Neuron (in vitro differentiated cells): ENCODE measurements around the gene DRAXIN.

Experiments used
- H2AFZ ChIP-seq: one replicate; pipeline ENCODE4 v1.6.1; 2013; ENCODE audit warnings: low read depth, mild to moderate bottlenecking, inconsistent platforms, low read length, moderate library complexity
- H3K27me3 ChIP-seq: one replicate; pipeline ENCODE4 v1.6.1; 2013; ENCODE audit warnings: low read length; ENCODE audit not compliant: insufficient read depth
- H3K36me3 ChIP-seq: one replicate; pipeline ENCODE4 v1.6.1; 2013; ENCODE audit warnings: low read length; ENCODE audit not compliant: insufficient read depth
- H3K4me1 ChIP-seq: one replicate; pipeline ENCODE4 v1.6.1; 2013; ENCODE audit warnings: low read length; ENCODE audit not compliant: insufficient read depth
- H3K4me3 ChIP-seq: 2 replicates; pipeline ENCODE4 v1.5.1; 2013; ENCODE audit warnings: mild to moderate bottlenecking, low read length, moderate library complexity
- H3K9me3 ChIP-seq: one replicate; pipeline ENCODE4 v1.6.1; 2013; ENCODE audit warnings: low read length

The DRAXIN gene

GRCh38 chr1:11714831-11715575 lies 23.5 kb downstream of the DRAXIN start:
- Histone ChIP-seq H3K27me3 (no peaks in the 10 kb centered on the region), H2AFZ (no peak overlapping the region), H3K36me3 (peaks cover 62% of the 10 kb centered on the region), H3K9me3 (no peaks in the 10 kb centered on the region), H3K4me1 (no peaks in the 10 kb centered on the region), H3K4me3 (no peak overlapping the region)

DNA sequence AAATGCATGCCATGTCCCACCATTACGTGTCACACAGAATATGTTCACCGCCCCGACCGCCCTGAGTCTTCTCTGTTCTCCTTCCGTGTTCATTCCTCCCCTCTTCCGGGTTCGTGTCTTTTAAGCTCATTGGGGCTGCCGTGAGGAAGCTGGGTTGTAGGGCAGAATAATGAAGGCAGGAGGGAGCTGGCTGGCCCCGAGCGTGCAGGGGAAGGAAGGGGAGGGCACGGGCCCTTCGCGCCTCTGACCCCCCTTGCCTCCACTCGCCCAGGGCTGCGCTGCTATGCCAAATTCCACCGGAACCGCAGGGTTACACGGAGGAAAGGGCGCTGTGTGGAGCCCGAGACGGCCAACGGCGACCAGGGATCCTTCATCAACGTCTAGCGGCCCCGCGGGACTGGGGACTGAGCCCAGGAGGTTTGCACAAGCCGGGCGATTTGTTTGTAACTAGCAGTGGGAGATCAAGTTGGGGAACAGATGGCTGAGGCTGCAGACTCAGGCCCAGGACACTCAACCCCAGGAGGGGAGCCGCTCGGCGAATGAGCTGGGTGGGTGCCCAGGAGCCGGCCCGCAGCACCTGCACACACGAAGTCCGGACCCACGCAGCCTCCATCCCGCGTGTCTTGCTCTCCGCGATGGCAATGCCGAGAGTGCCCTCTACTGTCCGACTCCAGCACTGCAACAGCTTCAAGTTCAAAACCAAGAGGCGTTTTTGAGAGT lies 28.0 kb downstream of the DRAXIN start:
- Histone ChIP-seq H3K4me3 (no peak overlapping the region), H3K27me3 (no peaks in the 10 kb centered on the region), H3K4me1 (no peaks in the 10 kb centered on the region), H3K36me3 (peaks cover 57% of the 10 kb centered on the region), H3K9me3 (no peaks in the 10 kb centered on the region), H2AFZ (no peak overlapping the region)

DNA sequence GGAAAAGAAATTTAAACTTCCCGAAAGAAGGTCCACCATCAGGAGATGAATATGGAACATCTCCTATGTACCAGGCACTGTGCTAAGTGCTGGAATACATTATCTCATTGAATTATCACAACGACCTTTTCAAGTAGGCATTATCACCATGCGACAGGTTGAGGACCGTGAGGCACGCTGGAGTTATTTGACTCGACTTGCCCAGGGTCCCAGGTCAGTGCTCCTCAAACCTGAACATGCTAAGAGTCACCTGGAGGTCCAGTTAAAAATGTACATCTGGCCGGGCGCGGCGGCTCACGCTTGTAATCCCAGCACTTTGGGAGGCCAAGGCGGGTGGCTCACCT lies 28.5 kb downstream of the DRAXIN start:
- H3K36me3 ChIP-seq: peaks cover 53% of the 10 kb centered on the region
- H2AFZ ChIP-seq: no peak overlapping the region

DNA sequence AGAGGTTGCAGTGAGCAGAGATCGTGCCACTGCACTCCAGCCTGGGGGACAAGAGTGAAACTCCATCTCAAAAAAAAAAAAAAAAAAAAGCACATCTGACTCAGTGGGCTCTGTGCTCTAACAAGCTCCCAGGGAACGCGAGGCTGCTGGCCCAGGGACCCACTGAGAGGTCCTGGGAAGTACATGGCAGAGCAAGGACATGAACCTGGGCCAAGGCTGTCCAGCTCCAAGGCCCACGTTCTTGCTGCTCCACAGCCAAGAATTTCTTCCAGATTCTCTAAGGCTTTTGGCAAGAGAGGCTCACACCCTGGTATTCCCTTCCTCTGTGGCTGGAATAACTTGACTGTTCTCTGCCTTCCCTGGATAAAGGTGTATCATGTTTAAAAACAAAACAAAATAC lies 29.0 kb downstream of the DRAXIN start:
- Histone ChIP-seq H3K4me3 (no peak overlapping the region), H3K36me3 (peaks cover 48% of the 10 kb centered on the region), H3K9me3 (no peaks in the 10 kb centered on the region), H3K27me3 (no peaks in the 10 kb centered on the region), H2AFZ (no peak overlapping the region), H3K4me1 (no peaks in the 10 kb centered on the region)

More for the DNA sequence above, 28.5 kb downstream of the DRAXIN start:
- no peaks in the 10 kb centered on the region for H3K4me1 ChIP-seq
- no peak overlapping the region for H3K4me3 ChIP-seq
- no peaks in the 10 kb centered on the region for H3K27me3 ChIP-seq
- no peaks in the 10 kb centered on the region for H3K9me3 ChIP-seq

DNA sequence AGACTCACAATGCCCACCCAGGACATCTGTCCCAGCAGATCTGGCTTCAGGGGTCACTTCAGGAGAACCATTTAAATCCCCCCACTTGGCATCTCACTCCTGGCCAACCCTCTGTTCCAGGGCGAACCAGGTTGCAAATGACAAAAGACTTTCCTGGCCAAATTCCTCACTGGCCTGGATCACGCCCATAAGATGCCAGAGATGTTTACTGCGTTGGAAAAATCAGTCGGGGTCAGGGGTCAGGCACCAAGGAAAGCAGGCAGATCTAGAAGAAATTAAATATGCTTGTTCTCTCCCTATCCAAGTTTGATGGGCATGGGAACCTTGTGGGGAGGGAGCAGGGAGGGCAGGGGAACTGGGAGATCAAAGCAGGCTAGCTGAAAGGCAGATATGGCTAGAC lies 29.8 kb downstream of the DRAXIN start:
- Histone ChIP-seq H3K4me1 (no peaks in the 10 kb centered on the region), H3K36me3 (peaks cover 45% of the 10 kb centered on the region), H3K9me3 (no peaks in the 10 kb centered on the region), H3K4me3 (no peak overlapping the region), H2AFZ (no peak overlapping the region), H3K27me3 (no peaks in the 10 kb centered on the region)

DNA sequence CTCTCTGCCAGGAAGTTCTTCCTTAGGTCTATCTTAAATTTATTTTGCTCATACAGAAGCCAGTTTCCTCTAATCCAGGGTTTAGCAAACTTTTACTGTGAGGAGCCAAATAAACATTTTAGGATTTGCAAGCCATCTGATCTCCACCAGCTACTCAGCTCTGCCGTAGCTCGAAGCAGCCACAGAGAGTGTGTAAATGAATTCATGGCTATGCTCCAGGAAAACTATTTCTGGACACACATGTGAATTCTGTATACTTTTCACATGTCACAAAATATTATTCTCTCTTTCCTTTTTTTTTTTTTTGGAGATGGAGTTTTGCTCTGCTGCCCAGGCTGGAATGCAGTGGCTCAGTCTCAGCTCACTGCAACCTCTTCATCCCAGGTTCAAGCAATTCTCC lies 31.0 kb downstream of the DRAXIN start:
- H3K27me3 ChIP-seq: no peaks in the 10 kb centered on the region
- H3K4me3 ChIP-seq: no peak overlapping the region
- H3K4me1 ChIP-seq: no peaks in the 10 kb centered on the region
- H3K36me3 ChIP-seq: peaks cover 42% of the 10 kb centered on the region
- no peak overlapping the region for H2AFZ ChIP-seq
- no peaks in the 10 kb centered on the region for H3K9me3 ChIP-seq

DNA sequence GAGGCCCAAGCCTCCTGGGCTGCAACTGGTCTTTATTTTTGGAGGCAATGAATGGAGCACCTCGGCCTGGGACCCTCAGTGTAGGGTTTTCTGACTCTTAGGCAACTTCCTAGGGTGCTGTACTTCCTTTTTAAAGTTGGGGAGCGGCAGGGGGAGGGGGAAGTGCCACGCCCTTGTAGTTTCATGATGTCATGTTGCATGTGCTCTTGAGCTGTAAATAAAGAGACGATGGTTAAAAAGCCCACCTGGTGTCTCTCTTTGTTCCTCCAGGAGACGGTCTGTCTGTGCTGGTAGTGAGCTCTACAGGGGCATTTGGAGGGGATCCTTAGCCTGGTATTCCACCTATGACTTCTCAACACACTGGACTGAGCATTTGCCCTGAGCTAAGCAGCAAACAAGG lies 34.1 kb downstream of the DRAXIN start:
- H3K4me3 ChIP-seq: no peak overlapping the region
- no peaks in the 10 kb centered on the region for H3K27me3 ChIP-seq
- no peaks in the 10 kb centered on the region for H3K4me1 ChIP-seq
- H3K36me3 ChIP-seq: peaks cover 29% of the 10 kb centered on the region
- no peaks in the 10 kb centered on the region for H3K9me3 ChIP-seq
- H2AFZ ChIP-seq: no peak overlapping the region

DNA sequence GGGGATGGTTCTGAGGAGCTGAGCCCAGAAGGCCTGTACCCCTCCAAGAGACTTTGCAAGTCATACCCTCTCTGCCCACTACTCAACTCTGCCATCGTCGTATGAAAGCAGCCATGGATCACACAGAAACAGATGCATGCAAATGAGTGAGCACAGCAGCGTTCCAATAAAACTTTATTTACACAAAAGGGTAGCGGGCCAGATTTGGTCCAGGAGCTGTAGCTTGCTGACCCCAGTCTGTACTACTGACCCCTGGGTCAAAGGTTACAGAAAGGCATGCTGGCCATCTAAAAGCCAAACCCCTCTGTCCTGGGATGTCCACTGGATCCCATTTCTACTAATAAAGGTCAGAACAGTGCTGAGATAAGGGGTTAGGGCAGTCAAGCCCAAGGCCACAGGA lies 35.6 kb downstream of the DRAXIN start:
- Histone ChIP-seq H3K4me3 (no peak overlapping the region), H2AFZ (no peak overlapping the region)

DNA sequence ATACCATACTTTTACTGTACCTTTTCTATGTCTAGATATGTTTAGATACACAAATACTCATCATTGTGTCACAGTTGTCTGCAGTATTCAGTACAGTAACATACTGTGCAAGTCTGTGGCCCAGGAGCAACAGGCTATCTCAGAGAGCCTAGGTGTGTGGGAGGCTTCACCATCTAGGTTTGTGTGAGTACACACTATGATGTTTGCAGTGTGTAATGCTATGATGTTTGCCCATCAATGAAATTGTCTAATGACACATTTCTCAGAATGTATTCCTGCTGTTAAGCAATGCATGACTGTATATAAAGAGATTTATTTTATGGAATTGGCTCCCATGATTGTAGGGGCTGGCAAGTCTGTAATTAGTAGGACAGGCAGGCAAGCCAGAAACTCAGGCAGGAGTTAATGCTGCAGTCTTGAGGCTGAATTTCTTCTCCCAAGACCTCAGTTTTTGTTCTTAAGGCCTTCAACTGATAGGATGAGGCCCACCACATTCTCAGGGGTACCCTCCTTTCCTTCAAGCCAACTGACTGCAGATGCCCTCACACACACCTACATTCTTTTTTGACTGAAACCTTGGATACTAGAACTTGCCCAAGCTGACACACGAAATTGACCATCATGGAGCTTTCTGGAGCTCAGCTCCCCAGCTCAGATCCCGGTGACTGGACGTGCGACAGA lies 36.8 kb downstream of the DRAXIN start:
- H3K9me3 ChIP-seq: no peaks in the 10 kb centered on the region
- peaks cover 17% of the 10 kb centered on the region for H3K4me1 ChIP-seq
- no peak overlapping the region for H3K4me3 ChIP-seq
- no peak overlapping the region for H2AFZ ChIP-seq
- no peaks in the 10 kb centered on the region for H3K27me3 ChIP-seq
- H3K36me3 ChIP-seq: peaks cover 9% of the 10 kb centered on the region

More for the DNA sequence above, 35.6 kb downstream of the DRAXIN start:
- Histone ChIP-seq H3K9me3 (no peaks in the 10 kb centered on the region), H3K36me3 (peaks cover 17% of the 10 kb centered on the region), H3K4me1 (peaks cover 7% of the 10 kb centered on the region), H3K27me3 (no peaks in the 10 kb centered on the region)

DNA sequence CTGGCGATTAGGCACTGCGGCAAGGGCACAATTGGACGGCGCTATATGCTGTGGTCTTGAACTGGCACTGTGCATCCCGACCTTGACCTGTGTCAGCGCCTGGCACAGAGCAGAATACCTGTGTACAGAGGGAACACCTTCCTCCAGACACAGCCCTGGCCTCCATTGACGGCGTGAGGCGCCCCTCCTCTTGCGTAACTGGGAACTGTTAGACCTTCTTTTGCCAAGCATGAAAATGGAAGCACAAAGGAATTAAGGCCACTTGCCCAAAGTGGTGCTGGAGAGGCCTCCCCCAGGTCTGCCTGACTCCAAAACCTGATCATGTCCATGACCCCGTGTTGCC lies 37.6 kb downstream of the DRAXIN start:
- H3K4me1 ChIP-seq: peaks cover 17% of the 10 kb centered on the region
- peaks cover 7% of the 10 kb centered on the region for H3K36me3 ChIP-seq
- H3K9me3 ChIP-seq: no peaks in the 10 kb centered on the region
- no peak overlapping the region for H3K4me3 ChIP-seq
- no peak overlapping the region for H2AFZ ChIP-seq
- H3K27me3 ChIP-seq: no peaks in the 10 kb centered on the region

- Histone ChIP-seq H3K9me3 (no peaks in the 10 kb centered on the region), H3K4me1 (peaks cover 17% of the 10 kb centered on the region), H3K36me3 (peaks cover 3% of the 10 kb centered on the region), H3K27me3 (no peaks in the 10 kb centered on the region), H3K4me3 (no peak overlapping the region), H2AFZ (no peak overlapping the region)
Observed at GRCh38 chr1:11729498-11730428, 38.3 kb downstream of the DRAXIN start.

DNA sequence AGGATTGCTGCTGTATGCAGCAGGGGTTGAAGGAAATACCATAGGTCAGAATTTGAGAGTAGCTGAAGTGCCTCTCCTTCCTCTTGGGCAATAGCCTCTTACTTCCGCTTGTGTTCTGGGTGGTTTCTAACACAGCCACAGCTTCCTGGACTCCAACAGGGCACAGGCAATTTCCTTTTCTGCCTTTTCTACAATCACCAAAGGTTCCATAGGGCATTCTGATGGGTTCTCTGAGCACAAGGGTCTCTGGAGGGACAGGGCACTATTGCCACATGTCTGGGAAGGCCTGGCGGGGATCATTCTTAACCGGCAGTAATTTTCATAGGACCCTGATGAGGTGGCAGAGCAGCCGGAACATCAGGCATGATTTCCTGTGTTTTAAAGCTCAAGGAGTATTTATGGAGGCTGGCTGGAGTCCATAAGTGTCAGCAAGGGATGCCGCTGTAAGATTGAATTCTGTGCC lies 39.0 kb downstream of the DRAXIN start:
- no peaks in the 10 kb centered on the region for H3K9me3 ChIP-seq
- H3K4me3 ChIP-seq: no peak overlapping the region
- H3K27me3 ChIP-seq: no peaks in the 10 kb centered on the region
- H3K36me3 ChIP-seq: peaks cover 3% of the 10 kb centered on the region
- peaks cover 20% of the 10 kb centered on the region for H3K4me1 ChIP-seq
- H2AFZ ChIP-seq: no peak overlapping the region
